A673 (cell line): ENCODE data around the gene CDH18.

ENCODE experiments used
- EZH2 ChIP-seq: fragments of 200-600 bp; sonication (generic); IDR thresholded peaks from 2 replicates; pipeline ENCODE4 v1.6.1; 2017; ENCODE audit warnings: borderline replicate concordance, low read depth, mild to moderate bottlenecking, mixed read lengths, antibody characterized with exemption, low read length; ENCODE audit not compliant: poor library complexity, severe bottlenecking
- TF ChIP-seq, protein P1 (sequence below): fragments of 300-800, 200-600 bp; sonication (generic); conservative IDR thresholded peaks from 2 replicates; pipeline ENCODE4 v1.5.1; 2017; ENCODE audit warnings: low read depth, mild to moderate bottlenecking, antibody characterized with exemption, low read length, moderate library complexity, mixed read lengths

DNA sequence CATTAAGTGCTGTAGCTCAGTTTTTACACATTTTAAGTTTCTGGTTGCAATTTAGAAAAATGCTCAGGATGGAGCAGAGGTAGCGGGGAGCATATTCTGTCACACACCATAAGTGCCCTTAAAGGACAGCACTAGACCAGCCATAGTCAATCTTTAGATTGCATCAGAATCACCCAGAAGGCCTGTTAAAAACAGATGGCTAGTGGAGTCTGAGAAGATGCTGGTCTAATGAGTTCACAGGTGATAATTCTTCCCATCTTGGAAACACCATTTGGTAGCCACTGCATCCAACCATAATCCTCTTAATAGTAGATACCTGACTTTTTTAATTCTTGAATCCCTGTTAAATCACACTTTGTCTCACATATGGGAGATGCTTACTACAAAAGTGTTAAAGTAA, 113.2 kb downstream of the CDH18 start:
- TF ChIP-seq, protein P1, sequence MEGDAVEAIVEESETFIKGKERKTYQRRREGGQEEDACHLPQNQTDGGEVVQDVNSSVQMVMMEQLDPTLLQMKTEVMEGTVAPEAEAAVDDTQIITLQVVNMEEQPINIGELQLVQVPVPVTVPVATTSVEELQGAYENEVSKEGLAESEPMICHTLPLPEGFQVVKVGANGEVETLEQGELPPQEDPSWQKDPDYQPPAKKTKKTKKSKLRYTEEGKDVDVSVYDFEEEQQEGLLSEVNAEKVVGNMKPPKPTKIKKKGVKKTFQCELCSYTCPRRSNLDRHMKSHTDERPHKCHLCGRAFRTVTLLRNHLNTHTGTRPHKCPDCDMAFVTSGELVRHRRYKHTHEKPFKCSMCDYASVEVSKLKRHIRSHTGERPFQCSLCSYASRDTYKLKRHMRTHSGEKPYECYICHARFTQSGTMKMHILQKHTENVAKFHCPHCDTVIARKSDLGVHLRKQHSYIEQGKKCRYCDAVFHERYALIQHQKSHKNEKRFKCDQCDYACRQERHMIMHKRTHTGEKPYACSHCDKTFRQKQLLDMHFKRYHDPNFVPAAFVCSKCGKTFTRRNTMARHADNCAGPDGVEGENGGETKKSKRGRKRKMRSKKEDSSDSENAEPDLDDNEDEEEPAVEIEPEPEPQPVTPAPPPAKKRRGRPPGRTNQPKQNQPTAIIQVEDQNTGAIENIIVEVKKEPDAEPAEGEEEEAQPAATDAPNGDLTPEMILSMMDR: no peak
- no peak for TF ChIP-seq EZH2
